ENCODE data around the gene ZBTB18. TPM values are rescaled to one million over a fixed set of nuclear protein-coding genes. Genes with fewer than 3 reads are reported as not detected.

ZBTB18 gene
- polyA plus RNA-seq, 1 of the 3 experiments (the other 2 are of a cell fraction) = 19.3 TPM

DNA sequence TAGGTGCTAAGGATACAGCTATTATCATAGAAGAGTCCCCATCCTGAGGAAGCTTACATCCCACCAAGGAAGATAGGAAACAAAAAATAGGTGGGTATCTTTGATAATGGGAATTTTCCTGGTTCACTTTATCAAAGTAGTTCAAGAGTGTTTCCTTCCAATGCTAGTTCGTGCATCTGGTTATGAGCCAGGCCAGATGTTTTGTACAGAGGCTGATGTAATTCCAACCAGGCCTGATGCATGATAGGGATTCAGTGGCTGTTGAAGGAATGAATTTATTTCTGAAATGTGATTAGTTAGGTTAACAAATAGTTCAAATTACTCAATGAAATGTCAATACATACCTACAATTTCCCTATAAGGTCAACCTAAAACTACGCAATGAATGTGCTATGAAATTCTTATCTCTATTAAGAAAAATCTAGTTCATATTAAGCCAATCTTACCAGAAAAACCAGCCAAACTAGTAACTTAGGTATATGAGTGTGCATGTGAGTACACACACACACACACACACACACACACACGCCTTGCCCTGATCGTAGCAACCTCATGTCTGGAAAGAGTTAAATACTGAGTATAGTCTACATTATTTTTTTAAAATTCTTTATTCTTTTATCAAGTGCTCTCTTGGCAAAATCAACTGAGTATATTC is 9.5 kb upstream of the ZBTB18 start:
- H3K36me3 ChIP-seq (replicated peaks in 1 of 2; ENCODE audit: control insufficient read depth in 1 of 2, insufficient read depth in 2 of 2, low read length in 1 of 2) = no peaks in the 10 kb centered on the region
- H3K9me3 ChIP-seq = no peaks in the 10 kb centered on the region
- H3K4me2 ChIP-seq = no peak overlapping the region
- ChIA-PET CTCF (interaction anchor here (1.0 kb wide), 1 partner anchor 18 kb away, joined by 3 read pairs; no protein-coding TSS in a partner anchor), POLR2A (no interaction called here)
- no peak overlapping the region for H3K9ac ChIP-seq
- no peaks in the 10 kb centered on the region for H3F3A ChIP-seq (replicated peaks; ENCODE audit: insufficient read depth)
- TF ChIP-seq MXI1 (IDR thresholded peaks at IDR 0.05; ENCODE audit: low read depth, low read length) (no peak), RAD21 (IDR thresholded peaks at IDR 0.05; ENCODE audit: low read length) (no peak), RCOR1 (IDR thresholded peaks at IDR 0.05; ENCODE audit: low read length) (no peak), PBX3 (IDR thresholded peaks at IDR 0.05) (no peak), ELF1 (IDR thresholded peaks at IDR 0.05) (no peak), REST (IDR thresholded peaks at IDR 0.05; ENCODE audit: low read depth, low read length) (no peak), RXRA (IDR thresholded peaks at IDR 0.05; ENCODE audit: borderline replicate concordance, low read depth) (no peak), NFIC (IDR thresholded peaks at IDR 0.05; ENCODE audit: borderline replicate concordance) (no peak), TCF12 (IDR thresholded peaks at IDR 0.05) (no peak), GATA2 (CRISPR knock-in tag; IDR thresholded peaks at IDR 0.05) (no peak), MEF2A (IDR thresholded peaks at IDR 0.05; ENCODE audit: borderline replicate concordance, low read depth) (no peak), FOXM1 (IDR thresholded peaks at IDR 0.05; ENCODE audit: low read depth) (no peak), YY1 (IDR thresholded peaks at IDR 0.05; ENCODE audit: low read depth) (no peak), SMC3 (IDR thresholded peaks at IDR 0.05; ENCODE audit: low read depth, low read length) (no peak)
- no peaks in the 10 kb centered on the region for H3K27me3 ChIP-seq (ENCODE audit: insufficient read depth)
- H3K79me2 ChIP-seq (ENCODE audit: insufficient read depth) = no peaks in the 10 kb centered on the region
- DNase-seq = no peak
- 89% methylated on average over 4 of the region's 4 CpGs for WGBS (ENCODE audit: low lambda C conversion rate)
- no peaks in the 10 kb centered on the region for H3K9me2 ChIP-seq
- peaks cover 0 to under 1% of the 10 kb centered on the region in 2 experiments; a peak in 1 of 4 replicates for H3K4me1 ChIP-seq (ENCODE audit: control insufficient read depth in 1 of 2, insufficient read depth in 2 of 2, low read depth in 1 of 2, low read length in 1 of 2)
- H3K4me3 ChIP-seq (ENCODE audit: low read depth in 2 of 2, low read length in 1 of 2) = no peak overlapping the region
- H3K27ac ChIP-seq (ENCODE audit: low read depth in 2 of 2, low read length in 1 of 2) = no peak overlapping the region
- no peaks in the 10 kb centered on the region for H4K20me1 ChIP-seq (ENCODE audit: insufficient read depth)
- H2AFZ ChIP-seq (ENCODE audit: low read depth) = no peak overlapping the region

DNA sequence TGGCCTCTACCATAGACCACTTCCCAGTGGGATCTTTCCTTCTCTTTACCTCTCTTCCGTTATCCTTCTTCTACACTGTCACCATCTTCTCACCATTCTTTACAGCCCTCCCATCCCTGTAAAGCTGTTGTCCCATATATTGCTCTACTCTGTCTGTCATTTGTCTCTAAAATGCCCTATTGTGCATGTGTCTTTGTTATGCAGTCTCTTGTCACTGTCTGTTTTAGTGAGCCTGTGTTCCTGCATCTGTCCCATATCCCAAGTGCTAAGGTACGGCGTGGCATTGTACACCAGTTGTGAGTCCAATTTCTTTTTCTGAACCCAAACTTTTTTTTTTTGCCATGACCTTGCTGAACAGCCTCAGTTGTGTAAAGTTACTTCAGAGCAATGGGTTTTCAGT is 8.8 kb upstream of the ZBTB18 start:
- TF ChIP-seq ZBTB33 (IDR thresholded peaks at IDR 0.05; ENCODE audit: borderline replicate concordance, low read depth) (no peak), FOXM1 (IDR thresholded peaks at IDR 0.05; ENCODE audit: low read depth) (no peak), NFIC (IDR thresholded peaks at IDR 0.05; ENCODE audit: borderline replicate concordance) (no peak), GATA2 (CRISPR knock-in tag; IDR thresholded peaks at IDR 0.05) (no peak), TEAD4 (IDR thresholded peaks at IDR 0.05; ENCODE audit: borderline replicate concordance, insufficient read depth) (no peak), IRF3 (IDR thresholded peaks at IDR 0.05; ENCODE audit: low read depth, low read length) (no peak), POLR2AphosphoS5 (IDR thresholded peaks at IDR 0.05; ENCODE audit: low read depth, low read length) (no peak), MEF2A (IDR thresholded peaks at IDR 0.05; ENCODE audit: borderline replicate concordance, low read depth) (no peak), FOSL2 (IDR thresholded peaks at IDR 0.05; ENCODE audit: borderline replicate concordance, low read depth) (no peak)
- H3K9me2 ChIP-seq = no peaks in the 10 kb centered on the region
- 94% methylated on average over 3 of the region's 3 CpGs for WGBS (ENCODE audit: low lambda C conversion rate)
- no peak overlapping the region for H3K4me3 ChIP-seq (ENCODE audit: low read depth in 2 of 2, low read length in 1 of 2)
- H3K36me3 ChIP-seq (replicated peaks in 1 of 2; ENCODE audit: control insufficient read depth in 1 of 2, insufficient read depth in 2 of 2, low read length in 1 of 2) = no peaks in the 10 kb centered on the region
- no peaks in the 10 kb centered on the region for H3K79me2 ChIP-seq (ENCODE audit: insufficient read depth)
- no peak overlapping the region for H3K4me2 ChIP-seq
- no peak for DNase-seq
- no peaks in the 10 kb centered on the region for H3F3A ChIP-seq (replicated peaks; ENCODE audit: insufficient read depth)
- peaks cover 0 to 6% of the 10 kb centered on the region in 2 experiments; a peak in 2 of 4 replicates for H3K4me1 ChIP-seq (ENCODE audit: control insufficient read depth in 1 of 2, insufficient read depth in 2 of 2, low read depth in 1 of 2, low read length in 1 of 2)
- H4K20me1 ChIP-seq (ENCODE audit: insufficient read depth) = no peaks in the 10 kb centered on the region
- no peaks in the 10 kb centered on the region for H3K27me3 ChIP-seq (ENCODE audit: insufficient read depth)
- H3K27ac ChIP-seq (ENCODE audit: low read depth in 2 of 2, low read length in 1 of 2) = no peak overlapping the region
- no peak overlapping the region for H3K9ac ChIP-seq
- ChIA-PET POLR2A (no interaction called here), CTCF (no interaction called here)
- H2AFZ ChIP-seq (ENCODE audit: low read depth) = no peak overlapping the region
- H3K9me3 ChIP-seq = no peaks in the 10 kb centered on the region

Data from SK-N-SH (cell line).